GM19351 (cell line): ENCODE data around the gene FGFBP2.
"Not testable (repeated sequence)": the region's sequence is repeated elsewhere in the genome, so short reads cannot be mapped to it uniquely, and the experiment has no call there.

Source experiments
- ATAC-seq: cut with Tn5 transposase; IDR thresholded peaks from one replicate; pipeline ENCODE4 v1.9.1; 2021; ENCODE audit warnings: mild to moderate bottlenecking, moderate library complexity; ENCODE audit not compliant: unreplicated experiment

FGFBP2 gene

DNA sequence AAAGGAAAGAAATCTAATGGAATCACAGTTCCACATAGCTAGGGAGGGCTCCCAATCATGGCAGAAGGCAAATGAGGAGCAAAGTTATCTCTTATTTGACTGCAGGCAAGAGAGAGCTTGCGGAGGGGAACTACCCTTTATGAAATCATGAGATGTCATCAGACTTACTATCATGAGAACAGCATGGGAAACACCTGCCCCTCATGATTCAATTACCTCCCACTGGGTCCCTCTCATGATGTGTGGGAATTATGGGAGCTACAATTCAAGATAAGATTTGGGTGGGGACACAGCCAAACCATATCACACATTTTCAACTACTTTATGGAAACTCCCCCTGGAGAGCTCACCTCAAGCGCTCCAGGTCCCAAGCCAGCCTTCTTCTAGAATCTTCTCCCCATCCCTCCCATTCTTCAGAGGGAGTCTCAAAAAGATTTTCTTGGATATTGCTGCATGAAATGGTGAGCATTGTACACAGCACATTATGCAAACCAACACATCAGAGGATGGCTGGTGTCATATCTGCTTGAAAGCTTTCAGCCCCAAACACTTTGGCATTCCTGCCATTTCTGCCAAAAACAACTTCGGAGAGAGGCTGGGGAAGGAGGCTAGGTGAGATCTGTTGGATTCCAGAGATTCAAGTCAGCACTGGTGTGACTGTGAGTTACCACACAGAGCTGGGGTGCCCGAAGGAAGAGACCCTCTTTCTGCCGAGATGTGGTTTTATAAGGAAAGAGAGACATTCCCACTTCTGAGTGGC is 31.3 kb downstream of the FGFBP2 start:
- ATAC-seq, result no peak

DNA sequence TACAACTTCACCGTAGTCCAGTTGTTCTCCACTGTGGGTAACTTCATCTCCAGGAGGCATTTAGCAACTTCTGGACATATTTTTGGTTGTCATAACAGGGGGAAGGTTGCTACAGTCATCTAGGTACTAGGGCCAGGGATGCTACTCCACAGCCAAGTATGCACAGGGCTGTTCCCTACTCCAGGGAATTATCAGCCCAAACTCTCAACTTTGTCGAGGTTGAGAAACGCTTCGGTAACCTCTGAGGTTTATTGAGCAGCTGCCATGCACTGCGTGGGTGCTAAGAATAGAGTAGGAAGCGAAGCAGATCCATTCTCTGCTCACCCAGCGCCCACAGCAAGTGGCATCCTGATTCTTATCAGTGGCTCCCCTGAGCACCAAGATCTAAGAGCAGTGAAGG is 32.7 kb downstream of the FGFBP2 start:
- peak; percentile 57 for ATAC-seq

DNA sequence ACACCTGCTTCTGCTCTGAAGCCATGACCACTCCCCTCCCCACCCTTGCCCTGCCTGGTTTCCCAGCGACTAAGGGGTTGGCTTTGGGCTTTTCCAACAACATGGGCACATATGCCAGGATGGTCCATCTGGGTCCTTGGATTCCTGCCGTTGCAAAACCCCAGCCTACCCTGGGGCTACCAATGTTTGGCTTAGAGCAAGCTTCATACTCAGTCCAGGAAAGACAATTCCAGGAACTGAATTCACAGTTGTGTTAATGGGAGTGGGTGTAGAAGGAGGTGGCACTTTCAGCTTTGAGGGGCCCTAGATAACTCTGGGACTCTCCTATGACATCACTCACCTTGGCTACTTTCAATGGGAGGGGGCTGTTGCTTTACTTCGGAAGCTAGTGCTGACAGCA is 33.4 kb downstream of the FGFBP2 start:
- no peak for ATAC-seq

DNA sequence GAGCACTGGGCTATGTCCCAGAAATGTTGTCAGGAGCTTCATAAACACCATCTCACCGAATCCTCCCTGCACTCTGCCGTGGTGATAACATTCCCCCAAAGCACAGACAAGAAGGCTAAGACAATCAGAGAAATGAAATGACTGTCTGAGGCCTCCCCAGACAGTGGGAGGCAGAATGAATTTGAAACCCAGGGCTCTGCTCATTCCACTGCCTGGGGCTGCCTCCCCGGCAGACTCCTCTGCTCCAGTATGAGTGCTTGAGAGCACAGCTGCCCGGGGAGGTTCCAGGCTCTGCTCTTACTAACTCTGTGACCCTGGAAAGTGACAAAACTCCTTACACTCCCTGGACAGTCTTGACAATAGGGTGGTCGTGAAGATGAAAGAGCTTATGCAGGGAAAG is 34.1 kb downstream of the FGFBP2 start:
- no peak for ATAC-seq

- no peak for ATAC-seq
Observed at GRCh38 chr4:15926486-15926885, 36.5 kb downstream of the FGFBP2 start.

DNA sequence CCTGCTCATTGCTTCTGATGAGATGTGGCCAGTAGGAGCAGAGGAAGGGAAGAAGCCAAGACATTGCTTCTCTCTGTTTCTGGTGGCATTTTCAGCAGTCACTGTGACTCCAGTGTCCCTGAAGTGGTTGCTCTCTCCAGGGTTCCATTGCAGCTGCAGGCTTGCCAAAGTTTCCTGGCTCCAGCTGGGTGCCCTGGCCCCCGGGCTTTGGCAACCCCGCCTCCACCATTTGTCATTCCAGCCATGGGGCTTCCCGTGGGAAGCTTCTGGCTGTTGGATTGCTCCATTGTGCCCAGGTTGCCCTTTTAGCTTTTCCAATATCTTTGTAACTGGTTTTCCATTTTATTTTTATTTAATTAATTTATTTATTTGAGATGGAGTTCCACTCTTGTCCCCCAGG is 37.1 kb downstream of the FGFBP2 start:
- ATAC-seq, result no peak

DNA sequence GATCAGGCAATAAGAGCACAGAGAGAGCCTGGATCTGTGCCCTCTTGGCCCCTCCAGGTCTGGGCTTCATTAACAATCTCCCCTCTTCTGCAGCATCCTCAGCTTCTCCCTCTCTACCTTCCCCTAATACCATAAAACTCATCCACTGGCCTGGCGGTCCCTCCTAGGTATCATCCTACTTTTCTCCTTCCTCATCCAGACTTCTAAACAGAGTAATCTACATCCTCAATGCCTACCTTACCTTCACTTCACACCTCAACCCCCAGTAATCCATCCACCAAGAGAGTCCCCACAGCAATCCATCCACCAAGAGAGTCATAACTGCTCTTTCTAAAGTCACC is 41.4 kb downstream of the FGFBP2 start:
- ATAC-seq, result no peak

- ATAC-seq, result no peak
Observed at GRCh38 chr4:15920723-15921591, 42.0 kb downstream of the FGFBP2 start.

DNA sequence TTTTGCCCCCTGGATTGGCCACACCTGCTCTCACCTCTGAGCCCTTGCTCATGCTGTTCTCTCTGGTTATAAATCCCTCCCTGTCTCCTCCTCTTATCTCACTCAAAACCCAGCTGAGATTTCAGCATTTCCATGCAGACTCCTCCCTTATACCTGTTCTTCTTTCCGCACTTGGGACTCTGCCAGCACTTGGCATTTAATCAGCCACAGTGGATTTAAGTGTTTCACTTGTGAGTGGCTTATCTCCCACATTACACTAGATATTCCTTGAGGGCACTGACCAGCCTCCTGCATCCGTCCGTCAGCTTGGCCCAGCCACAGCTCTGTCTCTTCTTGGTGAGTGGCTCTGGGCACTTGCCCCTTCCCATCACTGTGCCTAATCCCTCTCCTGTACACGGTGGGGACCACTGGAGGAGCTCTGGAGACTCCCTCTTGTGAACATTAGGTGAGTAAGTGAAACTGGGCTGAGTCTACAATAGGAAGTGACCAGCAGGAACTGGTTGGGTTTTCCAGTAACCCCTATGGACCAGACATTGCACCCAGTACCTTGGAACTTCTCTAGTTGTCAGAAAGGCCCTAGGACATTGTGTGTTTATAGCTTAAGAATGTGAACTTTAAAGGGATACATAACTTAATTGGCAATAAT is 44.4 kb downstream of the FGFBP2 start:
- no peak for ATAC-seq

DNA sequence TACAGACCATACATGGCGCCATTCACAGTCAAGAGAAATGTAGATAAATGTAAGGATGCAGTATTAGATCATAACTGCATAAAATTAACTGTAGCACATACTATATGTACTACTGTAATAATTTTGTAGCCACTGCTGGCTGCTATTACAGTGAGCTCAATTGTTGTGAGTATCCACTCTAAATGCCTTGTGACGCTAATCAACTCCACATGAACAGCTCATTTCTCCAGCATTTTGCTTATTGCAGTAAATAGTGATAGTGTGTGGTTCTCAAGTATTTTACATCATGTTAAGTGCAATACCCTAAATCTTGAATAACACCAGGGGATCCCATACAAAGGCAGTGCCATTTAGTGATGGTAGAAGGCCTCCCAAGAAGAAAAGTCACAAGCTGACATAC is 45.7 kb downstream of the FGFBP2 start:
- no peak for ATAC-seq

GRCh38 chr4:15916358-15916757 is 46.6 kb downstream of the FGFBP2 start:
- ATAC-seq, result not testable (repeated sequence)

GRCh38 chr4:15914736-15915135 is 48.2 kb downstream of the FGFBP2 start:
- no peak for ATAC-seq

DNA sequence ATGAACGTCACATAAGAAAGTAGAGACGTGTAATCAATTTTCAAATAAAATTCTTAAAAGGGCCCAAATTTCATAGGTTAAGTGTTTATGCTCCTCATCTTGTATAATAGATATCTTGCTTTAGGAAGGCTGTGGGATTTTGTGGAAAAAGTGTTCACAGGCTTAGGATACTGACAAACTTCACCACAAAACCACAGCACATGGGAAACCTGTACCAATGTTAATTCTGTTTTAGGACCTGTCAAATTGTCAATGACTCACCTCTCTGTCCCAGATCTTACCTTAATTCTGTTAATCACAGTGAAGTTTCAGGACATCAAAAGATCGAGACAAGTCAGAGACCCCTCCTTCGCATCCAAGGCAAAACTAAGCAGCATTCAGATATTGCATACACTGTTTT is 48.7 kb downstream of the FGFBP2 start:
- ATAC-seq, result no peak

- ATAC-seq, result no peak
Observed at GRCh38 chr4:15913631-15913970, 49.4 kb downstream of the FGFBP2 start.

GRCh38 chr4:15912961-15913630 is 49.9 kb downstream of the FGFBP2 start:
- ATAC-seq, result no peak

DNA sequence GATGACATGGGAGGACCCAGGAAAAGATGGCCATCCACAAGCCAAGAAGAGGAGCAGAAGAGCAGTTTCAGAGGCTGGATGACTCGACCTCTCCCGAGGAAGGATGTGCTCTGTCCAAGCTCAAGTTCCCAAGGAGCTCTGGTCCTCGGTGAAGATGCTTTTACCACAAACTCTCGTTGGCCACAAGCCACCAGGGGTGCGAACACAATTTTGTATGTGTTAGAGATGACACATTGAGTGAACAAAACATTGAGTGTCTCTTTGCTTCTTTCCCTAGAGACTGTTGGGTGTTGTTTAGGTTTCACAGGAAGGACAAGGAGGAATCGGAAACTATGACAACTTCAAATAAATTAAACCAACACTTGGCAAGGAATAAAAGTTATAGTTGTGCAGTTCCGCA is 50.7 kb downstream of the FGFBP2 start:
- ATAC-seq, result no peak
